ENCODE data around the gene C11orf65.

C11orf65 gene

DNA sequence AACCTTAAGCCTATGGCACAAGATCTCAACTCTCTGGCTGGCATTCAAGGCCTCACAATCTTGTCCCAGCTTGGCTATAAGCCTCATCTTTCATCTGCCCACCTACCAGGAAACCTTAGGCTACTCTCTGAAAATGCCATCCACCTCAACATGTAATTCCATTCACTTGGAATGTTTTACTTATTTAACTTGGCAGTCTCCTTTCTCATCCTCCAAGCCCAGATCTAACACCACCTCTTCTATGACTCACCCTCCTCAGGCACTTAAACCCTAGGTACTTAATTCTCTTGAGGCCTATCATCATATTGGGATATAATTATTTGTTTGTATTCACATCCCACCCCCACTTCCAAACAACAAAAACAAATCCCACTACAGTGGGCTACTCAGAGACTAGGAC, 15.8 kb upstream of the C11orf65 start:
- Histone ChIP-seq H3K9me2 (replicated peaks; ENCODE audit: insufficient read depth, low read length) (no peaks in the 10 kb centered on the region), H3K9me3 (replicated peaks; ENCODE audit: insufficient read depth, low read length) (no peaks in the 10 kb centered on the region), H3K4me2 (ENCODE audit: low read depth, low read length) (no peak overlapping the region), H3K27ac (ENCODE audit: low read length) (no peak overlapping the region), H3K36me3 (replicated peaks; ENCODE audit: insufficient read depth, low read length) (no peaks in the 10 kb centered on the region), H3F3A (ENCODE audit: insufficient read depth, low read length) (no peaks in the 10 kb centered on the region), H3K27me3 (replicated peaks; ENCODE audit: insufficient read depth, low read length) (no peaks in the 10 kb centered on the region), H2AFZ (ENCODE audit: low read length) (no peak overlapping the region), H3K4me3 (ENCODE audit: low read length) (no peak overlapping the region), H3K4me1 (ENCODE audit: low read length) (no peaks in the 10 kb centered on the region), H4K20me1 (ENCODE audit: insufficient read depth, low read length) (no peaks in the 10 kb centered on the region), H3K79me2 (ENCODE audit: low read length) (no peaks in the 10 kb centered on the region), H3K9ac (ENCODE audit: low read length) (no peak overlapping the region)
- TF ChIP-seq, protein P1, sequence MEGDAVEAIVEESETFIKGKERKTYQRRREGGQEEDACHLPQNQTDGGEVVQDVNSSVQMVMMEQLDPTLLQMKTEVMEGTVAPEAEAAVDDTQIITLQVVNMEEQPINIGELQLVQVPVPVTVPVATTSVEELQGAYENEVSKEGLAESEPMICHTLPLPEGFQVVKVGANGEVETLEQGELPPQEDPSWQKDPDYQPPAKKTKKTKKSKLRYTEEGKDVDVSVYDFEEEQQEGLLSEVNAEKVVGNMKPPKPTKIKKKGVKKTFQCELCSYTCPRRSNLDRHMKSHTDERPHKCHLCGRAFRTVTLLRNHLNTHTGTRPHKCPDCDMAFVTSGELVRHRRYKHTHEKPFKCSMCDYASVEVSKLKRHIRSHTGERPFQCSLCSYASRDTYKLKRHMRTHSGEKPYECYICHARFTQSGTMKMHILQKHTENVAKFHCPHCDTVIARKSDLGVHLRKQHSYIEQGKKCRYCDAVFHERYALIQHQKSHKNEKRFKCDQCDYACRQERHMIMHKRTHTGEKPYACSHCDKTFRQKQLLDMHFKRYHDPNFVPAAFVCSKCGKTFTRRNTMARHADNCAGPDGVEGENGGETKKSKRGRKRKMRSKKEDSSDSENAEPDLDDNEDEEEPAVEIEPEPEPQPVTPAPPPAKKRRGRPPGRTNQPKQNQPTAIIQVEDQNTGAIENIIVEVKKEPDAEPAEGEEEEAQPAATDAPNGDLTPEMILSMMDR (IDR thresholded peaks at IDR 0.05; ENCODE audit: low read length), result no peak
- TF ChIP-seq EZH2 (optimal IDR thresholded peaks at IDR 0.05; ENCODE audit: low read depth, low read length) (no peak), EZH2phosphoT487 (IDR thresholded peaks at IDR 0.05; ENCODE audit: low read length) (no peak)
- no peak for DNase-seq

DNA sequence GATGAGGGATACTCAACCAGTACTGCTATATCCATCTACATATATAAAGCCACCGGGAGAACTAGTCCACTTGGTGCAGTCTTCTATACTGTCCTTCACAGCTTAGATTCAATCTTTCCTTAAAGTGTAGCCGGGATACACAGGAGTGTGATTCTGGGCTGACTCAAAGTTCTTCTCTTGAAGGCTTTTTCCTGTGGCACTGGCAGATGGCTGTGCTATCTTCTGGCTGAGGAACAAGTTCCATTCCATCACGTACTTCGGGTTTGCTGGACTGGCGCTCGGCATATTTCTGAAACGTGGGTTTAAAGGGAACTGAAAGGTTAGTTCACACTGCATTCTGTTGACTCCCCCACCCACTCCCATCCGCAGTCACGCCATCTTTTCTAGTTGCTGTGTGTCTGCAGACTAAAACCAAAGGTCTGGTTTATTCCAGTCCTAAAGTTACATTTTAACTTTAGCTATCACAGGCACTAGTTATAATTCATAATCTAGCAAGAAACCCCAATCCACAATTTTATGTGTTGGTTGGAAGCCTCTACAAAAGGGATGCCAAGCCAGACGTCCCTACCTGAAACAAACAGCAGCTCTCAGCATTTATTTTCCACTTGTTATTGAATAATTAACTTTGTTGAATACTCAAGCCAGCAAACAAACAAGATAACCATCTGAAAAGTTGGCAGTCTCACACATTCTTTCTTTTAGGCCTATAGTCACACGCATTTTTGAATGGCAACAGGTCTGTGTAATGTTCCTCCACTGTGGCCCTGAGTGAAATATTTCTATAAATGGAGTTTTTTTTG, 7.5 kb upstream of the C11orf65 start:
- H3K27ac ChIP-seq (ENCODE audit: low read length), result no peak overlapping the region
- H3K4me1 ChIP-seq (ENCODE audit: low read length), result no peaks in the 10 kb centered on the region
- no peaks in the 10 kb centered on the region for H3K36me3 ChIP-seq (replicated peaks; ENCODE audit: insufficient read depth, low read length)
- no peaks in the 10 kb centered on the region for H3K9me3 ChIP-seq (replicated peaks; ENCODE audit: insufficient read depth, low read length)
- H3K27me3 ChIP-seq (replicated peaks; ENCODE audit: insufficient read depth, low read length), result no peaks in the 10 kb centered on the region
- H3K9me2 ChIP-seq (replicated peaks; ENCODE audit: insufficient read depth, low read length), result no peaks in the 10 kb centered on the region
- no peak overlapping the region for H3K9ac ChIP-seq (ENCODE audit: low read length)
- H3K4me2 ChIP-seq (ENCODE audit: low read depth, low read length), result no peak overlapping the region
- DNase-seq, result no peak
- H3F3A ChIP-seq (ENCODE audit: insufficient read depth, low read length), result no peaks in the 10 kb centered on the region
- no peaks in the 10 kb centered on the region for H3K79me2 ChIP-seq (ENCODE audit: low read length)
- no peaks in the 10 kb centered on the region for H4K20me1 ChIP-seq (ENCODE audit: insufficient read depth, low read length)
- H3K4me3 ChIP-seq (ENCODE audit: low read length), result no peak overlapping the region
- no peak overlapping the region for H2AFZ ChIP-seq (ENCODE audit: low read length)
- TF ChIP-seq, protein P1 (IDR thresholded peaks at IDR 0.05; ENCODE audit: low read length), result no peak
- no peak for TF ChIP-seq EZH2phosphoT487 (IDR thresholded peaks at IDR 0.05; ENCODE audit: low read length)
- TF ChIP-seq EZH2 (optimal IDR thresholded peaks at IDR 0.05; ENCODE audit: low read depth, low read length), result no peak

DNA sequence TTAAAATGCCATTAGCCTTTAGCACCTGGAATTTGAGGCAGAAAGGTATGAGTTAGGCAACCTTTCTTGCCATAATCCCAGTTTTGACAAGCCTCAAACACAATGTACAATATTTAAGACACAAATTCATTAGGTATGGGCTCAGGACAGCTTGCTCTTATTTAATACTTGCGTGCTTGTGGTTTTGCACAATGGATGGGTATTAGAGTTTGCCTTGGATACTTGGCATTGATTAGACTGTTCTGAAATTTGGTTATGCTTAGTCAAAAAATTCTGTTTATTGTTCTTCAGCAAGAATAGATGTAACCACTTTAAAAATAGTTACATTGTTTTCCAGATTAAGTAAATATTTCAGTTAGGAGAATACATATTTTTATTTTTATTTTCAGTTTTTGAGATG, 5.4 kb upstream of the C11orf65 start:
- Histone ChIP-seq H3K36me3 (replicated peaks; ENCODE audit: insufficient read depth, low read length) (no peaks in the 10 kb centered on the region), H3K4me2 (ENCODE audit: low read depth, low read length) (no peak overlapping the region), H3K4me3 (ENCODE audit: low read length) (no peak overlapping the region), H3K9me3 (replicated peaks; ENCODE audit: insufficient read depth, low read length) (no peaks in the 10 kb centered on the region), H3K27ac (ENCODE audit: low read length) (no peak overlapping the region), H3K9me2 (replicated peaks; ENCODE audit: insufficient read depth, low read length) (no peaks in the 10 kb centered on the region), H2AFZ (ENCODE audit: low read length) (no peak overlapping the region), H3K79me2 (ENCODE audit: low read length) (no peaks in the 10 kb centered on the region), H3K4me1 (ENCODE audit: low read length) (peaks cover 3% of the 10 kb centered on the region), H3K27me3 (replicated peaks; ENCODE audit: insufficient read depth, low read length) (no peaks in the 10 kb centered on the region), H3K9ac (ENCODE audit: low read length) (no peak overlapping the region), H4K20me1 (ENCODE audit: insufficient read depth, low read length) (no peaks in the 10 kb centered on the region), H3F3A (ENCODE audit: insufficient read depth, low read length) (no peaks in the 10 kb centered on the region)
- TF ChIP-seq EZH2phosphoT487 (IDR thresholded peaks at IDR 0.05; ENCODE audit: low read length) (no peak), EZH2 (optimal IDR thresholded peaks at IDR 0.05; ENCODE audit: low read depth, low read length) (no peak)
- TF ChIP-seq, protein P1 (IDR thresholded peaks at IDR 0.05; ENCODE audit: low read length), result no peak
- no peak for DNase-seq
